ENCODE measurements around the gene FRK. TPM values are rescaled to one million over a fixed set of nuclear protein-coding genes. Genes with fewer than 3 reads are reported as not detected.
"Not testable (repeated sequence)": the region's sequence is repeated elsewhere in the genome, so short reads cannot be mapped to it uniquely, and the experiment has no call there.

The FRK gene
- total and polyA plus RNA-seq, 8 donors, result 0.72 to 11.6 (median 4.5) TPM

GRCh38 chr6:115971785-115972184 is 88.9 kb downstream of the FRK start:
- no peaks in the 10 kb centered on the region for H3K9me3 ChIP-seq
- FAIRE-seq, result no peak
- H3K36me3 ChIP-seq, result no peaks in the 10 kb centered on the region
- H3K4me1 ChIP-seq, result peaks cover 0 to 11% (median 5%) of the 10 kb centered on the region in 3 donors
- intact Hi-C loops (cut with DNase I), result no loop called here
- TF ChIP-seq CTCF (IDR thresholded peaks at IDR 0.05), result no peak
- ATAC-seq, result no peak
- H3K4me3 ChIP-seq, result no peak overlapping the region
- no peak for DNase-seq
- H3K27me3 ChIP-seq, result no peaks in the 10 kb centered on the region
- no peak overlapping the region for H3K27ac ChIP-seq
- 90 to 93% methylated on average over 2 of the region's 2 CpGs for WGBS, 2 donors

GRCh38 chr6:115969930-115970273 is 90.8 kb downstream of the FRK start:
- no peak for FAIRE-seq
- Histone ChIP-seq H3K4me3 (no peak overlapping the region), H3K9me3 (no peaks in the 10 kb centered on the region), H3K27me3 (no peaks in the 10 kb centered on the region), H3K27ac (no peak overlapping the region), H3K4me1 (peaks cover 0 to 8% (median 5%) of the 10 kb centered on the region in 3 donors), H3K36me3 (no peaks in the 10 kb centered on the region)
- intact Hi-C loops (cut with DNase I), result no loop called here
- ATAC-seq, result peak in 1 of 4 donors; percentile 34
- DNase-seq, result no peak
- TF ChIP-seq CTCF (IDR thresholded peaks at IDR 0.05), result no peak

- DNase-seq (no peak), ATAC-seq (peak in 1 of 4 donors; percentile 50), FAIRE-seq (no peak)
- no peaks in the 10 kb centered on the region for H3K27me3 ChIP-seq
- 85 to 91% methylated on average over 7 of the region's 7 CpGs for WGBS, 2 donors
- TF ChIP-seq CTCF (IDR thresholded peaks at IDR 0.05), result no peak
- H3K4me3 ChIP-seq, result no peak overlapping the region
- H3K4me1 ChIP-seq, result peaks cover 0 to 8% (median 5%) of the 10 kb centered on the region in 3 donors
- intact Hi-C loops (cut with DNase I), result no loop called here
- H3K36me3 ChIP-seq, result no peaks in the 10 kb centered on the region
- H3K27ac ChIP-seq, result no peak overlapping the region
- H3K9me3 ChIP-seq, result no peaks in the 10 kb centered on the region
These were observed 91.3 kb downstream of the FRK start for GRCh38 chr6:115969207-115969929.

GRCh38 chr6:115960286-115960685 is 100.4 kb downstream of the FRK start:
- ATAC-seq, result not testable (repeated sequence)

GRCh38 chr6:115958958-115959357 is 101.7 kb downstream of the FRK start:
- ATAC-seq (no peak), DNase-seq (no peak), FAIRE-seq (no peak)
- no peak overlapping the region for H3K4me3 ChIP-seq
- no peaks in the 10 kb centered on the region for H3K27me3 ChIP-seq
- no peak overlapping the region for H3K27ac ChIP-seq
- no peaks in the 10 kb centered on the region for H3K9me3 ChIP-seq
- intact Hi-C loops (cut with DNase I), result no loop called here
- H3K4me1 ChIP-seq, result no peaks in the 10 kb centered on the region
- H3K36me3 ChIP-seq, result no peaks in the 10 kb centered on the region
- no peak for TF ChIP-seq CTCF (IDR thresholded peaks at IDR 0.05)
- 56 to 61% methylated on average over 3 of the region's 3 CpGs for WGBS, 2 donors

More at GRCh38 chr6:115960286-115960685, 100.4 kb downstream of the FRK start:
- H3K27ac ChIP-seq; H3K4me3 ChIP-seq; DNase-seq; H3K9me3 ChIP-seq; H3K27me3 ChIP-seq; H3K36me3 ChIP-seq; intact Hi-C loops (cut with DNase I); H3K4me1 ChIP-seq; FAIRE-seq: not testable (repeated sequence)
- WGBS, 2 donors, result 77 to 94% methylated on average over 9 to 16 of the region's 17 CpGs

Data from pancreas (tissue), 10 donors.